GM19395 (cell line): ENCODE results near the gene CDH19.
"Not testable (repeated sequence)": the region's sequence is repeated elsewhere in the genome, so short reads cannot be mapped to it uniquely, and the experiment has no call there.

Experiments used
- ATAC-seq: cut with Tn5 transposase; IDR thresholded peaks from one replicate; pipeline ENCODE4 v1.9.1; 2021; ENCODE audit warnings: mild to moderate bottlenecking, moderate library complexity; ENCODE audit not compliant: unreplicated experiment

Gene CDH19

DNA sequence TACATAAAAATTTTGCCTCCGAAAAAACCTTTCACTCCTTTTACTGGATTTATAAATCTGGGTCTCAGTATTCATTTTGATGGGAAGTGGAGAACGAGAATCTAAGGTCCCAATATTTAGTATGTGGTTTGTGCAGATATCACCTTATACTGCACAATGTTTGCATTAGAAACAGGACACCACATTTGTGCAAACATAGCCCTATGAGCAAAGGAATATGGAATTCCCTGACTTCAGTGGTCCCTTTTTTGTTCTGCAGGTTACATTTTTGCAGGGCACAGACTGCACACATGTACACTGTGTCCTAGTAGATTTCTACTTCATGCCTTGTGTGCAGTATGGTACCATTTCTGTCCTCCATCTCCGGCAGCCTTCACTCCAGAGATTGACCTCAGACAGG is 130.0 kb downstream of the CDH19 start:
- no peak for ATAC-seq

DNA sequence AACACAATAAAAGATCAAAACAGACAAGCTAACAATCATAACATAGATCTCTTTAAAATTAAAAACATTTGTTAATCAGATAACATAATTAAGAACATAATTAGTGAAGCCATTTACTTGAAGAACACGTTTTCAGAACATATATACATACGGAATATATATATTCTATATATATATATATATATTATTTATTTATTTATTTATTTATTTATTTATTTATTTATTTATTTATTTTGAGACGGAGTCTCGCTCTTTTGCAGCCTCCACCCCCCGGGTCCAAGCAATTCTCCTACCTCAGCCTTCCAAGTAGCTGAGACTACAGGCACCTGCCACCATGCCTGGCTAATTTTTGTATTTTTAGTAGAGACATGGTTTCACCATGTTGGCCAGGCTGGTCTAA is 137.7 kb downstream of the CDH19 start:
- not testable (repeated sequence) for ATAC-seq

DNA sequence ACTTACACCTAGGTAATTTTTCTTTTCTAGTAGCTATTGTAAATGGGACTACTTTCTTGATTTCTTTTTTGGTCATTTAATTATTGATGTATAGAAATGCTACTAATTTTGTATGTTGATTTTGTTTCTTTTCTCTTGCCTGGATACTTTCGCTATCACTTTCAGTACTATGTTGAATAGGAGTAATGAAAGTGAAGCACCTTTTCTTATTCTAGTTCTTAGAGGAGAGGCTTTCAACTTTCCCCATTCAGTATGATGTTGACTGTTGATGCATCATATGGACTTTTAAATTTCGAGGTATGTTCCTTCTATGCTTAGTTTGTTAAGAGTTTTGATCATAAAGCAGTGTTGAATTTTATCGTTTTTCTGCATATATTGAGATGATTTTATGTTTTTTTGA is 142.5 kb downstream of the CDH19 start:
- ATAC-seq: no peak

DNA sequence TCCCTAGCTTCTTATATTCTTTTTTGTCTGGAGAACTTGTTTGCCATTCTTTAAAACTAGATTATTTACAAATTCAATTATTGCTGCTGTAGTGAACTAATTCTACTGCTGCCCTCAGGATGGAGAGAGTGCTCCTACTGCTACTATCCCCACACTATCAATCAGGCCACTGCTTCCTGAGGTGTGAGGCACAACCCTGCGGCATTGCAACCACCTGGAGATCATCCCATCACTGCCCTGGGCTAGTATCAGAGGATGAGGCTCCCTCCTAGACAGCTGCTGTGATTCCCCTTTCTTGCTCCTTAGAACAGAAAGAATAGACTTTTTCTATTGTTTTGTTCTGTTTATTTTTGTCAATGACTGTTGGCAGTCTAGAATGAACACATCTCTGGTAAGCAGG is 146.6 kb downstream of the CDH19 start:
- no peak for ATAC-seq
